ENCODE results near the gene MRS2.
"Not testable (repeated sequence)": the region's sequence is repeated elsewhere in the genome, so short reads cannot be mapped to it uniquely, and the experiment has no call there.

DNA sequence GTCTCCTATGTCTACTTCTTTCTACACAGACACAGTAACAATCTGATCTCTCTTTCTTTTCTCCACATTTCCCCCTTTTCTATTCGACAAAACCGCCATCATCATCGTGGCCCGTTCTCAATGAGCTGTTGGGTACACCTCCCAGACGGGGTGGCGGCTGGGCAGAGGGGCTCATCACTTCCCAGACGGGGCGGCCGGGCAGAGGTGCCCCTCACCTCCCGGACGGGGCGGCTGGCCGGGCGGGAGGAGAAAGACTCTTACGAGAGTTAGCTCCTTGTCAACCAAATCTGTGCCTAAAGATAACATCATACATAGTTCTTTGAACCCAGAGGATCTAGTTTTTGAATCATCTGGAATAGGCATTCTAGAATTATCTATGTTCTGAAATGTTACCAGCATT lies 11.8 kb downstream of the MRS2 start:
- TF ChIP-seq, protein P1, sequence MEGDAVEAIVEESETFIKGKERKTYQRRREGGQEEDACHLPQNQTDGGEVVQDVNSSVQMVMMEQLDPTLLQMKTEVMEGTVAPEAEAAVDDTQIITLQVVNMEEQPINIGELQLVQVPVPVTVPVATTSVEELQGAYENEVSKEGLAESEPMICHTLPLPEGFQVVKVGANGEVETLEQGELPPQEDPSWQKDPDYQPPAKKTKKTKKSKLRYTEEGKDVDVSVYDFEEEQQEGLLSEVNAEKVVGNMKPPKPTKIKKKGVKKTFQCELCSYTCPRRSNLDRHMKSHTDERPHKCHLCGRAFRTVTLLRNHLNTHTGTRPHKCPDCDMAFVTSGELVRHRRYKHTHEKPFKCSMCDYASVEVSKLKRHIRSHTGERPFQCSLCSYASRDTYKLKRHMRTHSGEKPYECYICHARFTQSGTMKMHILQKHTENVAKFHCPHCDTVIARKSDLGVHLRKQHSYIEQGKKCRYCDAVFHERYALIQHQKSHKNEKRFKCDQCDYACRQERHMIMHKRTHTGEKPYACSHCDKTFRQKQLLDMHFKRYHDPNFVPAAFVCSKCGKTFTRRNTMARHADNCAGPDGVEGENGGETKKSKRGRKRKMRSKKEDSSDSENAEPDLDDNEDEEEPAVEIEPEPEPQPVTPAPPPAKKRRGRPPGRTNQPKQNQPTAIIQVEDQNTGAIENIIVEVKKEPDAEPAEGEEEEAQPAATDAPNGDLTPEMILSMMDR (IDR thresholded peaks at IDR 0.05; ENCODE audit: extremely low read depth in 1 of 2, insufficient read depth in 1 of 2, low read depth in 1 of 2, low read length in 2 of 2): not testable (repeated sequence)
- not testable (repeated sequence) for TF ChIP-seq POLR2AphosphoS5 (IDR thresholded peaks at IDR 0.05; ENCODE audit: insufficient read depth, low read depth, low read length); POLR2A (IDR thresholded peaks at IDR 0.05; ENCODE audit: low read depth, low read length)
